SK-N-SH (cell line): Measurements from ENCODE around the gene CCDC38. TPM values are rescaled to one million over a fixed set of nuclear protein-coding genes. Genes with fewer than 3 reads are reported as not detected.

Experiments used
- CTCF ChIA-PET: fragments of 300-600, 350-600 bp; formaldehyde crosslinking; extraction: SDS; loops from one replicate; lab custom pipeline; 2021; lab: Yijun Ruan, JAX
- POLR2A ChIA-PET: fragments of 350-600 bp; sonication (Branson Sonifier 250); formaldehyde crosslinking; extraction: SDS; loops from one replicate; lab custom pipeline; 2020; ENCODE audit warnings: antibody characterized with exemption, inconsistent platforms; lab: Yijun Ruan, JAX
- DNase-seq: peaks from one replicate; pipeline ENCODE4 v3.0.0; 2012
- H2AFZ ChIP-seq: fragments of 200-600 bp; sonication (generic); 2 replicates; pipeline ENCODE4 v1.8.1; 2016; ENCODE audit warnings: antibody characterized with exemption, mild to moderate bottlenecking, low read depth
- H3F3A ChIP-seq: fragments of 200-600 bp; sonication (generic); replicated peaks from 2 replicates; pipeline ENCODE3; 2016; ENCODE audit warnings: antibody characterized with exemption, mild to moderate bottlenecking; ENCODE audit not compliant: insufficient read depth
- H3K27ac ChIP-seq, 2 experiments: fragments of 200-500 bp in 1 of 2; fragments of 200-600 bp in 1 of 2; sonication (Bioruptor generic) in 1 of 2; sonication (generic), shearing (Covaris generic) in 1 of 2; 2 replicates each; pipeline versions ENCODE4 v1.5.1 to v1.6.1; 2014 to 2016; ENCODE audit warnings: low read depth in 2 of 2, inconsistent platforms in 1 of 2, low read length in 1 of 2, mild to moderate bottlenecking in 1 of 2, mixed read lengths in 1 of 2
- H3K27me3 ChIP-seq: fragments of 200-600 bp; sonication (generic), shearing (Covaris generic); 2 replicates; pipeline ENCODE4 v1.6.1; 2016; ENCODE audit warnings: mixed run types; ENCODE audit not compliant: insufficient read depth
- H3K36me3 ChIP-seq, 2 experiments: fragments of 200-500 bp in 1 of 2; fragments of 200-600 bp in 1 of 2; sonication (Bioruptor generic) in 1 of 2; sonication (generic) in 1 of 2; replicated peaks in 1 of 2; 2 replicates each; pipeline versions ENCODE3 to v1.5.1; 2014 to 2016; ENCODE audit warnings: low read length in 1 of 2, mild to moderate bottlenecking in 1 of 2; ENCODE audit not compliant: insufficient read depth in 2 of 2, control insufficient read depth in 1 of 2
- H3K4me1 ChIP-seq, 2 experiments: fragments of 200-500 bp in 1 of 2; fragments of 200-600 bp in 1 of 2; sonication (Bioruptor generic) in 1 of 2; sonication (generic), shearing (Covaris generic) in 1 of 2; 2 replicates each; pipeline versions ENCODE4 v1.5.1 to v1.6.1; 2014 to 2016; ENCODE audit warnings: low read depth in 1 of 2, low read length in 1 of 2, mixed run types in 1 of 2; ENCODE audit not compliant: insufficient read depth in 2 of 2, control insufficient read depth in 1 of 2
- H3K4me2 ChIP-seq: fragments of 200-600 bp; sonication (generic), shearing (Covaris generic); 2 replicates; pipeline ENCODE4 v1.6.1; 2017; ENCODE audit warnings: mixed run types
- H3K4me3 ChIP-seq, 2 experiments: fragments of 200-500 bp in 1 of 2; fragments of 200-600 bp in 1 of 2; sonication (Bioruptor generic) in 1 of 2; sonication (generic), shearing (Covaris generic) in 1 of 2; 2 replicates each; pipeline versions ENCODE4 v1.5.1 to v1.8.1; 2014 to 2016; ENCODE audit warnings: low read depth in 2 of 2, inconsistent platforms in 1 of 2, low read length in 1 of 2, mild to moderate bottlenecking in 1 of 2, mixed read lengths in 1 of 2, moderate library complexity in 1 of 2
- H3K79me2 ChIP-seq: fragments of 200-600 bp; sonication (generic); 2 replicates; pipeline ENCODE4 v1.8.1; 2017; ENCODE audit warnings: mild to moderate bottlenecking; ENCODE audit not compliant: insufficient read depth
- H3K9ac ChIP-seq: fragments of 200-600 bp; sonication (generic); 2 replicates; pipeline ENCODE4 v1.6.1; 2017; ENCODE audit warnings: mixed run types
- H3K9me2 ChIP-seq: fragments of 200-600 bp; sonication (generic); 2 replicates; pipeline ENCODE4 v1.6.1; 2017; ENCODE audit warnings: mixed run types
- H3K9me3 ChIP-seq: fragments of 200-600 bp; sonication (generic); 2 replicates; pipeline ENCODE4 v1.6.1; 2017; ENCODE audit warnings: mixed run types, mild to moderate bottlenecking, moderate library complexity
- H4K20me1 ChIP-seq: fragments of 200-600 bp; sonication (generic); 2 replicates; pipeline ENCODE4 v1.6.1; 2017; ENCODE audit warnings: mild to moderate bottlenecking, mixed run types; ENCODE audit not compliant: insufficient read depth
- EP300 ChIP-seq, 2 experiments: IDR thresholded peaks; 2 replicates each; pipeline versions ENCODE4 v1.4.0 to v1.6.1; 2012; ENCODE audit warnings: borderline replicate concordance in 1 of 2, low read depth in 1 of 2, low read length in 1 of 2
- FOSL2 ChIP-seq: IDR thresholded peaks from 2 replicates; pipeline ENCODE4 v1.4.0; 2012; ENCODE audit warnings: low read depth, mild to moderate bottlenecking, moderate library complexity, borderline replicate concordance
- GABPA ChIP-seq: IDR thresholded peaks from 2 replicates; pipeline ENCODE4 v1.4.0; 2012; ENCODE audit warnings: low read depth, mild to moderate bottlenecking
- GATA2 ChIP-seq: sonication (generic); formaldehyde crosslinking; IDR thresholded peaks from 2 replicates; pipeline ENCODE4 v1.5.0; 2020; ENCODE audit warnings: mild to moderate bottlenecking, missing genetic modification reagents
- IRF3 ChIP-seq: fragments of 150-350 bp; IDR thresholded peaks from 2 replicates; pipeline ENCODE4 v1.6.1; 2016; ENCODE audit warnings: mild to moderate bottlenecking, low read depth, low read length
- JUND ChIP-seq: IDR thresholded peaks from 2 replicates; pipeline ENCODE4 v1.4.0; 2012
- NRF1 ChIP-seq: IDR thresholded peaks from 2 replicates; pipeline ENCODE4 v1.6.1; 2012; ENCODE audit warnings: low read depth, mild to moderate bottlenecking, low read length
- POLR2AphosphoS5 ChIP-seq: IDR thresholded peaks from 2 replicates; pipeline ENCODE4 v1.6.1; 2012; ENCODE audit warnings: low read depth, low read length
- YY1 ChIP-seq: IDR thresholded peaks from 2 replicates; pipeline ENCODE4 v1.4.0; 2012; ENCODE audit warnings: low read depth, mild to moderate bottlenecking
- WGBS: methylation state at CpG from one replicate; pipeline ENCODE4 v1.1.6; 2017; ENCODE audit warnings: low lambda C conversion rate; 5-methylcytosine and 5-hydroxymethylcytosine counted together
- polyA plus RNA-seq, 3 experiments: library from polyadenylated mRNA; depleted of rRNA; stranded (reverse); fragments of >200 nt; gene quantifications; 2 replicates each; pipeline ENCODE4 v1.2.3, GENCODE V29; 2012
- TF ChIP-seq, protein P1 (sequence below): fragments of 200-600 bp; sonication (generic); IDR thresholded peaks from 2 replicates; pipeline ENCODE4 v1.6.1; 2017; ENCODE audit warnings: antibody characterized with exemption, mild to moderate bottlenecking, moderate library complexity

CCDC38 gene
- polyA plus RNA-seq, 1 of the 3 experiments (the other 2 are of a cell fraction) = not detected

DNA sequence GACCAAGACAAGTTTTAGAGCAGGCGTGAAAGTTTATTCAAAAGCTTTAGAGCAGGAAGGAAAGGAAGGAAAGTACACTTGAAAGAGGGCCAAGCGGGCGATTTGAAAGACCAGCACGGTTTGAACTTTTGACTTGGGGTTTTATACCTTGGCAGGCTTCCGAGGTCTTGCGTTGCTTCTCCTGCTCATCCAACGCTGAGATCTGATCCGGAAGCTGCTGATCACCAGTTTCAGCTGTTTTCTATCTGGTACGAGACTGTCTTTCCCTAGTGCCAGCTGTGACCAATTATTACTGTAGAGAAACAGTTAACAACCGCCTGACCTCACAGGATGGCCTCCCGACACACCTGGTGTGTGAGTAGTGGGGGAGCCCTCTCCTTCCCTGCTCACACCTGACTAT, 104.3 kb downstream of the CCDC38 start (continued):
- TF ChIP-seq GABPA (no peak), FOSL2 (0 out of 2 replicates have a peak, but pooled peaks have one; percentile 5), POLR2AphosphoS5 (peak; percentile 72; the same call in 1 of the 2 replicates)

DNA sequence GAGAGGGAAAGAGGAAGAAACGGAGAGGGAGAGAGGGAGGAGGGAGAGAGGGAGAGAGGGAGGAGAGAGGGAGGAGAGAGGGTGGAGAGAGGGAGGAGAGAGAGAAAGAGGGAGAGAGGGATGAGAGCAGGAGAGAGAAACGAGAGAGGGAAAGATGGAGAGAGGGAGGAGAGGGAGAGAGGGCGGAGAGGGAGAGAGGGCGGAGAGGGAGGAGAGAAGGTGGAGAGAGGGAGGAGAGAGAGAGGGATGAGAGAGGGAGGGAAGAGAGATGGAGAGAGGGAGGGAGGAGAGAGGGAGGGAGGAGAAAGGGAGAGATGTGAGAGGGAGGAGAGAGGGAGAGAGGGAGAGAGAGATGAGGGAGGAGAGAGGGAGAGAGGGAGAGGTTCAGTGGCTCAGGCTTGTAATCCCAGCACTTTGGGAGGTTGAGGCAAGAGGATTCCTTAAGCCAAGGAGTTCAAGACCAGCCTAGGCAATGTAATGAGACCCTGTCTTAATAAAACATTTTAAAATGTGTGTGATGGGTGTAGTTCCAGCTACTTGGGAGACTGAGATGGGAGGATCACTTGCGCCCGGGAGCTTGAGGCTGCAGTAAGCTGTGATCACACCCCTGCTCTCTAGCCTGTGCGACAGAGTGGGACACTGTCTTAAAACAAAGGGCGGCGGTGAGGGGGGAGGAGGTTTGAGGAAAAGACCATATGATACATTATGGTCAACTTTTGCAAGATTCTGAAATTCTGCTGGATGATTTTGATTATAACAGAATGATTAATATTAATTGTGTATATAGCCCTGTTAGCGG, 105.0 kb downstream of the CCDC38 start:
- Histone ChIP-seq H3K4me1 (peaks cover 16 to 20% of the 10 kb centered on the region in 2 experiments; a peak in 3 of 4 replicates), H3K9me2 (no peaks in the 10 kb centered on the region), H3K27me3 (peaks cover 3% of the 10 kb centered on the region), H3K79me2 (no peaks in the 10 kb centered on the region), H4K20me1 (peaks cover 15% of the 10 kb centered on the region), H3K4me3 (peak overlapping the region in 1 of 2 experiments; percentile 30; a peak in 2 of 4 replicates), H2AFZ (peak overlapping the region; percentile 59; the same call in 1 of the 2 replicates), H3K9me3 (no peaks in the 10 kb centered on the region), H3K36me3 (no peaks in the 10 kb centered on the region), H3K4me2 (peak overlapping the region; percentile 56), H3F3A (peaks cover 22% of the 10 kb centered on the region)
- ChIA-PET POLR2A (no interaction called here), CTCF (interaction anchor here (1.0 kb wide), 1 partner anchor 12 kb away, joined by 3 read pairs; no protein-coding TSS in a partner anchor)
- no peak for DNase-seq
- TF ChIP-seq YY1 (no peak), FOSL2 (no peak), EP300 (IDR thresholded peaks at IDR 0.05; ENCODE audit: borderline replicate concordance in 1 of 2, low read depth in 1 of 2, low read length in 1 of 2) (no peak), IRF3 (no peak), JUND (no peak), NRF1 (no peak), POLR2AphosphoS5 (no peak)
- TF ChIP-seq, all 33 proteins: peak for 0
- Histone ChIP-seq H3K9ac (no peak overlapping the region), H3K27ac (peak overlapping the region in 1 of 2 experiments; percentile 84; a peak in 1 of 4 replicates)
- WGBS = 63% methylated on average over 10 of the region's 10 CpGs

- Histone ChIP-seq H3K9me2 (no peaks in the 10 kb centered on the region), H3K4me3 (peak overlapping the region in 1 of 2 experiments; percentile 30; a peak in 2 of 4 replicates), H3K27me3 (peaks cover 10% of the 10 kb centered on the region), H2AFZ (peak overlapping the region; percentile 59; the same call in 1 of the 2 replicates), H3K36me3 (no peaks in the 10 kb centered on the region), H3K79me2 (no peaks in the 10 kb centered on the region), H3K9ac (no peak overlapping the region), H3F3A (peaks cover 22% of the 10 kb centered on the region), H4K20me1 (peaks cover 15% of the 10 kb centered on the region), H3K9me3 (no peaks in the 10 kb centered on the region), H3K4me1 (peaks cover 16 to 20% of the 10 kb centered on the region in 2 experiments; a peak in 3 of 4 replicates), H3K4me2 (peak overlapping the region; percentile 56), H3K27ac (peak overlapping the region; percentile 54 to 84)
- WGBS = 0% methylated on average over 1 of the region's 1 CpG
- POLR2A ChIA-PET = no interaction called here
- CTCF ChIA-PET = no interaction called here
- TF ChIP-seq, protein P1, sequence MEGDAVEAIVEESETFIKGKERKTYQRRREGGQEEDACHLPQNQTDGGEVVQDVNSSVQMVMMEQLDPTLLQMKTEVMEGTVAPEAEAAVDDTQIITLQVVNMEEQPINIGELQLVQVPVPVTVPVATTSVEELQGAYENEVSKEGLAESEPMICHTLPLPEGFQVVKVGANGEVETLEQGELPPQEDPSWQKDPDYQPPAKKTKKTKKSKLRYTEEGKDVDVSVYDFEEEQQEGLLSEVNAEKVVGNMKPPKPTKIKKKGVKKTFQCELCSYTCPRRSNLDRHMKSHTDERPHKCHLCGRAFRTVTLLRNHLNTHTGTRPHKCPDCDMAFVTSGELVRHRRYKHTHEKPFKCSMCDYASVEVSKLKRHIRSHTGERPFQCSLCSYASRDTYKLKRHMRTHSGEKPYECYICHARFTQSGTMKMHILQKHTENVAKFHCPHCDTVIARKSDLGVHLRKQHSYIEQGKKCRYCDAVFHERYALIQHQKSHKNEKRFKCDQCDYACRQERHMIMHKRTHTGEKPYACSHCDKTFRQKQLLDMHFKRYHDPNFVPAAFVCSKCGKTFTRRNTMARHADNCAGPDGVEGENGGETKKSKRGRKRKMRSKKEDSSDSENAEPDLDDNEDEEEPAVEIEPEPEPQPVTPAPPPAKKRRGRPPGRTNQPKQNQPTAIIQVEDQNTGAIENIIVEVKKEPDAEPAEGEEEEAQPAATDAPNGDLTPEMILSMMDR = no peak
- TF ChIP-seq EP300 (IDR thresholded peaks at IDR 0.05; ENCODE audit: borderline replicate concordance in 1 of 2, low read depth in 1 of 2, low read length in 1 of 2) (no peak), GATA2 (CRISPR knock-in tag) (no peak)
- DNase-seq = no peak
These were observed 105.7 kb downstream of the CCDC38 start for GRCh38 chr12:95836630-95837239.
